Activated CD4-positive, alpha-beta T cell treated with anti-CD3 and anti-CD28 coated beads, Interleukin-2, amount 10 ng/mL, durations not matched to agents 7 days and 5 days (primary cell): ENCODE results near the gene TSPAN33. TPM values are rescaled to one million over a fixed set of nuclear protein-coding genes. Genes with fewer than 3 reads are reported as not detected.

Experiments
- CTCF ChIA-PET: fragments of 350-600 bp; sonication (Branson Sonifier 250); formaldehyde crosslinking; loops from one replicate; lab custom pipeline; 2021; ENCODE audit warnings: antibody characterized with exemption; lab: Charles Lee
- POLR2A ChIA-PET: fragments of 350-600 bp; sonication (Branson Sonifier 250); formaldehyde crosslinking; loops from one replicate; lab custom pipeline; 2021; ENCODE audit warnings: antibody characterized with exemption; lab: Charles Lee
- DNase-seq: peaks from one replicate; pipeline ENCODE4 v3.0.0-alpha.2; 2020
- H3K27ac Mint-ChIP-seq: one replicate; pipeline ENCODE4 v1.8.0; 2021; ENCODE audit warnings: mild to moderate bottlenecking, moderate library complexity, mixed read lengths
- H3K27me3 Mint-ChIP-seq: one replicate; pipeline ENCODE4 v1.8.0; 2021; ENCODE audit warnings: mixed read lengths
- H3K36me3 Mint-ChIP-seq: one replicate; pipeline ENCODE4 v1.8.0; 2021; ENCODE audit warnings: low read depth, mixed read lengths
- H3K4me1 Mint-ChIP-seq: one replicate; pipeline ENCODE4 v1.8.0; 2021; ENCODE audit warnings: mixed read lengths
- H3K4me3 Mint-ChIP-seq: one replicate; pipeline ENCODE4 v1.8.0; 2021; ENCODE audit warnings: mild to moderate bottlenecking, moderate library complexity, mixed read lengths
- H3K9me3 Mint-ChIP-seq: one replicate; pipeline ENCODE4 v1.8.0; 2021; ENCODE audit warnings: mixed read lengths
- total RNA-seq, 2 experiments: library from RNA; stranded (reverse); gene quantifications; one replicate each; pipeline ENCODE4 v1.2.3, GENCODE V29; 2021

Gene TSPAN33
- total RNA-seq, 2 experiments from 2014 or later, result 2.8 to 3.0 TPM

GRCh38 chr7:129188892-129189660 is 44.6 kb downstream of the TSPAN33 start:
- Mint-ChIP-seq H3K27ac (no peak overlapping the region), H3K27me3 (peaks cover 55% of the 10 kb centered on the region), H3K4me3 (peak overlapping the region; percentile 35), H3K9me3 (no peaks in the 10 kb centered on the region), H3K36me3 (no peaks in the 10 kb centered on the region), H3K4me1 (peaks cover 4% of the 10 kb centered on the region)
- ChIA-PET POLR2A (no interaction called here), CTCF (interaction anchor here (0.9 to 1.3 kb wide), 2 partner anchors 12 to 30 kb away, joined by 3 read pairs; no protein-coding TSS in a partner anchor)
- DNase-seq, result no peak

GRCh38 chr7:129189661-129190310 is 45.3 kb downstream of the TSPAN33 start:
- ChIA-PET CTCF (interaction anchor here (0.9 to 1.4 kb wide), 3 partner anchors 11 to 29 kb away, joined by 3 to 4 read pairs (median 3); no protein-coding TSS in a partner anchor), POLR2A (no interaction called here)
- Mint-ChIP-seq H3K9me3 (no peaks in the 10 kb centered on the region), H3K27ac (peak overlapping the region; percentile 14), H3K4me1 (peaks cover 4% of the 10 kb centered on the region), H3K4me3 (peak overlapping the region; percentile 35), H3K27me3 (peaks cover 55% of the 10 kb centered on the region), H3K36me3 (no peaks in the 10 kb centered on the region)
- DNase-seq, result no peak

- Mint-ChIP-seq H3K4me3 (no peak overlapping the region), H3K27ac (no peak overlapping the region), H3K36me3 (no peaks in the 10 kb centered on the region), H3K9me3 (no peaks in the 10 kb centered on the region), H3K4me1 (peaks cover 4% of the 10 kb centered on the region), H3K27me3 (peaks cover 52% of the 10 kb centered on the region)
- CTCF ChIA-PET, result interaction anchor here (0.8 to 1.4 kb wide), 4 partner anchors 18 to 137 kb away, joined by 3 to 4 read pairs (median 3); no protein-coding TSS in a partner anchor
- no peak for DNase-seq
- POLR2A ChIA-PET, result no interaction called here
These were observed 46.8 kb downstream of the TSPAN33 start for GRCh38 chr7:129191272-129191671.

GRCh38 chr7:129193892-129194291 is 49.4 kb downstream of the TSPAN33 start:
- no peaks in the 10 kb centered on the region for H3K4me1 Mint-ChIP-seq
- H3K27ac Mint-ChIP-seq, result no peak overlapping the region
- ChIA-PET CTCF (interaction anchor here (0.7 to 1.5 kb wide), 2 partner anchors 24 to 30 kb away, joined by 3 read pairs; no protein-coding TSS in a partner anchor), POLR2A (no interaction called here)
- H3K9me3 Mint-ChIP-seq, result no peaks in the 10 kb centered on the region
- peaks cover 38% of the 10 kb centered on the region for H3K27me3 Mint-ChIP-seq
- no peak for DNase-seq
- no peak overlapping the region for H3K4me3 Mint-ChIP-seq
- H3K36me3 Mint-ChIP-seq, result no peaks in the 10 kb centered on the region

GRCh38 chr7:129197771-129198170 is 53.3 kb downstream of the TSPAN33 start:
- Mint-ChIP-seq H3K27me3 (peaks cover 5% of the 10 kb centered on the region), H3K4me3 (no peak overlapping the region), H3K9me3 (no peaks in the 10 kb centered on the region), H3K36me3 (no peaks in the 10 kb centered on the region), H3K27ac (no peak overlapping the region), H3K4me1 (no peaks in the 10 kb centered on the region)
- no peak for DNase-seq
- CTCF ChIA-PET, result no interaction called here
- POLR2A ChIA-PET, result no interaction called here

DNA sequence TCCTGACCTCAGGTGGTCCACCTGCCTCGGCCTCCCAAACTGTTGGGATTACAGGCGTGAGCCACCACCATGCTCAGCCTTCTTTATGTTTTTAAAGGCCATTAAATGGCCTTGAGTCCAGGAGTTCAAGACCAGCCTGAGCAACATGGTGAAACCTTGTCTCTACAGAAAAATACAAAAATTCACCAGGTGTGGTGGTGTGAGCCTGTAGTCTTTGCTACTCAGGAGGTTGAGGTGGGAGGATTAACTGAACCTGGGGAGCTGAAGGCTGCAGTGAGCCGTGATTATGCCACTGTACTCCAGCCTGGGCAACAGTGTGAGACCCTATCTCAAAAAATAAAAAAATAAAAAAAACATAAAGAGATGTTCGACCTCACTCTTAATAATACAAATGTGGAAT is 54.9 kb downstream of the TSPAN33 start:
- Mint-ChIP-seq H3K4me3 (no peak overlapping the region), H3K4me1 (no peaks in the 10 kb centered on the region), H3K36me3 (no peaks in the 10 kb centered on the region), H3K9me3 (no peaks in the 10 kb centered on the region), H3K27me3 (peaks cover 5% of the 10 kb centered on the region), H3K27ac (no peak overlapping the region)
- ChIA-PET POLR2A (no interaction called here), CTCF (interaction anchor here (1.3 kb wide), 1 partner anchor 15 kb away, joined by 3 read pairs; no protein-coding TSS in a partner anchor)
- DNase-seq, result no peak

- Mint-ChIP-seq H3K4me3 (no peak overlapping the region), H3K4me1 (no peaks in the 10 kb centered on the region), H3K36me3 (no peaks in the 10 kb centered on the region), H3K9me3 (no peaks in the 10 kb centered on the region), H3K27me3 (peaks cover 5% of the 10 kb centered on the region), H3K27ac (no peak overlapping the region)
- DNase-seq, result no peak
- CTCF ChIA-PET, result no interaction called here
- POLR2A ChIA-PET, result no interaction called here
These were observed 57.7 kb downstream of the TSPAN33 start for GRCh38 chr7:129202058-129202777.

- Mint-ChIP-seq H3K27ac (no peak overlapping the region), H3K27me3 (peaks cover 4% of the 10 kb centered on the region), H3K4me1 (no peaks in the 10 kb centered on the region), H3K9me3 (no peaks in the 10 kb centered on the region), H3K36me3 (no peaks in the 10 kb centered on the region), H3K4me3 (no peak overlapping the region)
- no peak for DNase-seq
- ChIA-PET CTCF (interaction anchor here (1.2 to 1.3 kb wide), 2 partner anchors 11 to 362 kb away, joined by 3 read pairs; no protein-coding TSS in a partner anchor), POLR2A (no interaction called here)
These were observed 58.7 kb downstream of the TSPAN33 start for GRCh38 chr7:129203050-129203741.

DNA sequence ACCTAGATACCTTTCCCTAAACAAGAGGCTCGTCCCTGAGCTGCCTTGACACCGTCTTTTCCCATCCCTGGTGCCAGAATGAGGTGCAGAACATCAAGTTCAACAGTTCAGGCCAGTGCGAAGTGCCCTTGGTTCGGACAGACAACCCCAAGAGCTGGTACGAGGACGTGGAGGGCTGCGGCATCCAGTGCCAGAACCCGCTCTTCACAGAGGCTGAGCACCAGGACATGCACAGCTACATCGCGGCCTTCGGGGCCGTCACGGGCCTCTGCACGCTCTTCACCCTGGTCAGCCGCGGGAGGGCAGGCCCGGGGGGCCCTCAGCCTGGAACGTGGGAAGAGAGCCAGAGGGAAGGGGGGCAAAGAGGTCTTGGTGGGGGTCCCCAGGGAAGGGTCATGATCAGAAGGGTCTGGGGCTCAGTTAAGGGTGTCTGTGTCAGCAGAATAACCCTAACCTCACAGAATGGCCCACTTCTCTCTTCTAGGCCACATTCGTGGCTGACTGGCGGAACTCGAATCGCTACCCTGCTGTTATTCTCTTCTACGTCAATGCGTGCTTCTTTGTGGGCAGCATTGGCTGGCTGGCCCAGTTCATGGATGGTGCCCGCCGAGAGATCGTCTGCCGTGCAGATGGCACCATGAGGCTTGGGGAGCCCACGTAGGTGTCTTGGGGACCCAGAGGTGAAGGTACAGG is 60.8 kb downstream of the TSPAN33 start:
- POLR2A ChIA-PET, result no interaction called here
- CTCF ChIA-PET, result interaction anchor here (1.1 to 1.2 kb wide), 2 partner anchors 15 to 41 kb away, joined by 3 read pairs; no protein-coding TSS in a partner anchor
- no peaks in the 10 kb centered on the region for H3K27me3 Mint-ChIP-seq
- H3K4me3 Mint-ChIP-seq, result no peak overlapping the region
- no peak for DNase-seq
- no peaks in the 10 kb centered on the region for H3K4me1 Mint-ChIP-seq
- H3K36me3 Mint-ChIP-seq, result no peaks in the 10 kb centered on the region
- no peaks in the 10 kb centered on the region for H3K9me3 Mint-ChIP-seq
- H3K27ac Mint-ChIP-seq, result no peak overlapping the region

DNA sequence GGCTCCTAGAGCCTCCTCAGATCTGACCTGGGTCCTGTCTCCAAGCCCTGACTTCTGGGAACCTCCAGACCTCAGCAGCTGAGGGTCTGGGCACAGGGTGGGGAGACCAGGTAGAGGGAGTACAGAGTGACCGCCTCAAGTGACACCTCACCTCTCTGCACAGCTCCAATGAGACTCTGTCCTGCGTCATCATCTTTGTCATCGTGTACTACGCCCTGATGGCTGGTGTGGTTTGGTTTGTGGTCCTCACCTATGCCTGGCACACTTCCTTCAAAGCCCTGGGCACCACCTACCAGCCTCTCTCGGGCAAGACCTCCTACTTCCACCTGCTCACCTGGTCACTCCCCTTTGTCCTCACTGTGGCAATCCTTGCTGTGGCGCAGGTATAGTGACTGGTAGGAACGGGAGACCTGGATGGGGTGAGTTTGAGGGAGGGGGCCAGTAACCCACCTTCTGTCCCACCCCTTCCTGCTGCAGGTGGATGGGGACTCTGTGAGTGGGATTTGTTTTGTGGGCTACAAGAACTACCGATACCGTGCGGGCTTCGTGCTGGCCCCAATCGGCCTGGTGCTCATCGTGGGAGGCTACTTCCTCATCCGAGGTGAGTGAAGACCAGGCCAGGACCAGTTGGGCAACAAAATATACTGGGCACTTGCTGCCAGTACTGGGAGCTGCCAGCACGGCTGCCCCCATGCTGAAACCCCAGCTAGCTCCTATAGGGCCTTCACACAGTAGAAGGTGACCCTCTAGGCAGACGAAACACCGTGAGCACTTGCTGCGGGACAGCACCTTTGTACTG is 61.7 kb downstream of the TSPAN33 start:
- Mint-ChIP-seq H3K27ac (no peak overlapping the region), H3K4me3 (no peak overlapping the region), H3K4me1 (no peaks in the 10 kb centered on the region), H3K9me3 (no peaks in the 10 kb centered on the region), H3K27me3 (no peaks in the 10 kb centered on the region), H3K36me3 (no peaks in the 10 kb centered on the region)
- ChIA-PET CTCF (interaction anchor here (1.2 to 1.7 kb wide), 2 partner anchors 12 to 42 kb away, joined by 3 to 10 read pairs; no protein-coding TSS in a partner anchor), POLR2A (no interaction called here)
- DNase-seq, result no peak

GRCh38 chr7:129208667-129209066 is 64.2 kb downstream of the TSPAN33 start:
- Mint-ChIP-seq H3K27me3 (no peaks in the 10 kb centered on the region), H3K4me3 (no peak overlapping the region), H3K27ac (no peak overlapping the region), H3K36me3 (no peaks in the 10 kb centered on the region), H3K4me1 (no peaks in the 10 kb centered on the region), H3K9me3 (no peaks in the 10 kb centered on the region)
- POLR2A ChIA-PET, result no interaction called here
- CTCF ChIA-PET, result interaction anchor here (0.6 to 1.7 kb wide), 2 partner anchors 10 to 45 kb away, joined by 3 to 5 read pairs; no protein-coding TSS in a partner anchor
- no peak for DNase-seq
